Progenitor cell of endocrine pancreas (in vitro differentiated cells): ENCODE data around the gene IL20. TPM values are rescaled to one million over a fixed set of nuclear protein-coding genes. Genes with fewer than 3 reads are reported as not detected.

Experiments used
- DNase-seq: peaks from one replicate; pipeline ENCODE4 v3.0.0; 2021; ENCODE audit warnings: low spot score; ENCODE audit not compliant: unreplicated experiment
- H3K27ac Mint-ChIP-seq: 2 replicates; pipeline ENCODE4 v1.8.0; 2021; ENCODE audit warnings: mild to moderate bottlenecking, moderate library complexity, mixed read lengths
- H3K27me3 Mint-ChIP-seq: 2 replicates; pipeline ENCODE4 v1.8.0; 2021; ENCODE audit warnings: mixed read lengths
- H3K36me3 Mint-ChIP-seq: 2 replicates; pipeline ENCODE4 v1.8.0; 2022; ENCODE audit warnings: mixed read lengths; ENCODE audit not compliant: insufficient read depth
- H3K4me1 Mint-ChIP-seq: 2 replicates; pipeline ENCODE4 v1.8.0; 2021; ENCODE audit warnings: low read depth, mixed read lengths
- H3K4me3 Mint-ChIP-seq: 2 replicates; pipeline ENCODE4 v1.8.0; 2021; ENCODE audit warnings: low read depth, mild to moderate bottlenecking, moderate library complexity, mixed read lengths
- H3K9me3 Mint-ChIP-seq: 2 replicates; pipeline ENCODE4 v1.8.0; 2021; ENCODE audit warnings: low read depth, mixed read lengths
- total RNA-seq: library from RNA; stranded (reverse); gene quantifications from 2 replicates; pipeline ENCODE4 v1.2.1, GENCODE V29; 2021
- TF ChIP-seq, protein P1 (sequence below): fragments of 200-600 bp; sonication (generic); IDR thresholded peaks from one replicate; pipeline ENCODE4 v1.5.0; 2021; ENCODE audit warnings: antibody characterized with exemption, mild to moderate bottlenecking; ENCODE audit not compliant: unreplicated experiment

Gene IL20
- total RNA-seq, 1 donor from 2014 or later, result not detected

DNA sequence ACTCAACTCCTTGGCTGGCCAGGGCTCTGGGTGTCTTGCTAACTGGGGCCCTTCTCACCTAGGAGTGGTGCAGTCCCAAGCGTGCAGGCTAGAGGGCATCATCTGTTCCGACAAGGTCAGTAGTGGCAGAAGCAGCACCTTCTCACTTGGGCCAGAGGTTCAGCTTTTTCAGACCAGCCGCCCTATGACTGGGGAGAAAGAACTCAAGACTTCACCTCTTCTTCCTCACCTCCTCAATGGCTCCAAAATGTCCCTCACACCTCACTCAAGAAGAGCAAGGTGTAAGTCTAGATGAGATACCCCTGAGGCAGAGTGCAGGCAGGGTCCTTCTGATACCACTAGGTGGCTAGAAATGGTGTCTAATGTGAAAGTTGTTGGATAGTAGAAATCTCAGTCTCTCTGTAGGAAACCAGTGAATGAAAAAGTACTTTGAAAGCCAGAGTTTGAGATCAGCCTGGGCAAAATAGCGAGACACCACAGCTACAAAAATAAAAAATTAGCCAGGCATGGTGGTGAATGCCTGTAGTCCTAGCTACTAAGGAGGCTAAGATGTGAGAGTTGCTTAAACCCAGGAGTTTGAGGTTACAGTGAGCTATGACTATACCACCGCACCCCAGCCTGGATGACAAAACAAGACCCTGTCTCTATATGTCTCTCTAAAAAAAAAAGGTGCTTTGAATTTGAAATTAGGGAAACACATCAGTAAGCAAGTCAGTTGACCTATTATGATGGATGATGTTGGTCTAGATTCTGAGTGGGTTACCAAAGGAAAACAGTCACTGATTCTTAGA is 8.6 kb upstream of the IL20 start:
- peaks cover 3% of the 10 kb centered on the region for H3K4me1 Mint-ChIP-seq
- no peak for DNase-seq
- peaks cover 21% of the 10 kb centered on the region for H3K27me3 Mint-ChIP-seq
- H3K27ac Mint-ChIP-seq, result no peak overlapping the region
- peaks cover 20% of the 10 kb centered on the region for H3K9me3 Mint-ChIP-seq
- TF ChIP-seq, protein P1, sequence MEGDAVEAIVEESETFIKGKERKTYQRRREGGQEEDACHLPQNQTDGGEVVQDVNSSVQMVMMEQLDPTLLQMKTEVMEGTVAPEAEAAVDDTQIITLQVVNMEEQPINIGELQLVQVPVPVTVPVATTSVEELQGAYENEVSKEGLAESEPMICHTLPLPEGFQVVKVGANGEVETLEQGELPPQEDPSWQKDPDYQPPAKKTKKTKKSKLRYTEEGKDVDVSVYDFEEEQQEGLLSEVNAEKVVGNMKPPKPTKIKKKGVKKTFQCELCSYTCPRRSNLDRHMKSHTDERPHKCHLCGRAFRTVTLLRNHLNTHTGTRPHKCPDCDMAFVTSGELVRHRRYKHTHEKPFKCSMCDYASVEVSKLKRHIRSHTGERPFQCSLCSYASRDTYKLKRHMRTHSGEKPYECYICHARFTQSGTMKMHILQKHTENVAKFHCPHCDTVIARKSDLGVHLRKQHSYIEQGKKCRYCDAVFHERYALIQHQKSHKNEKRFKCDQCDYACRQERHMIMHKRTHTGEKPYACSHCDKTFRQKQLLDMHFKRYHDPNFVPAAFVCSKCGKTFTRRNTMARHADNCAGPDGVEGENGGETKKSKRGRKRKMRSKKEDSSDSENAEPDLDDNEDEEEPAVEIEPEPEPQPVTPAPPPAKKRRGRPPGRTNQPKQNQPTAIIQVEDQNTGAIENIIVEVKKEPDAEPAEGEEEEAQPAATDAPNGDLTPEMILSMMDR, result peak; percentile 34
- no peaks in the 10 kb centered on the region for H3K36me3 Mint-ChIP-seq
- H3K4me3 Mint-ChIP-seq, result no peak overlapping the region

DNA sequence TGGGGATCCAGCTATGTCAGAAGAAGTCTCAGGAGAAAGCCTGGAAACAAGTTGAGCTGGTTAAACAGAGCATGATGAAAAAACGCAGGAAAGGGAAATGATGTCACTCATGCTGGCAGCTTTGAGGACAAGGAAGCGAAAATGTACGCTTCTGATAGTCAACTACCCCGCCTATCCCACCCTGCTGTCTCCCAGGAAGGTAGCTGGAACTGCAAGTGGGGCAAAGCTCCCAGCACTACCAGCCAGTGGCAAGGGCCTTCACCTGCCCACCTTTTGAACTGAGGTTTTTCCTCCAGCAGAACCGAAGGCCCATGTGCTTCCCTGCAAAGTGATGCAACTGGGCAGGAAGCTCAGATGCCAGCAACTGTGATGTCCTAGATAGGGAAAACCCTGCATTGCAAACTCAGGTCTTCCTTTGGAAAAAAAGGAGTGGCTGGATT is 6.3 kb upstream of the IL20 start:
- Mint-ChIP-seq H3K27ac (no peak overlapping the region), H3K4me1 (peaks cover 8% of the 10 kb centered on the region), H3K27me3 (peaks cover 26% of the 10 kb centered on the region), H3K4me3 (no peak overlapping the region), H3K36me3 (no peaks in the 10 kb centered on the region), H3K9me3 (peaks cover 2% of the 10 kb centered on the region)
- TF ChIP-seq, protein P1, result no peak
- no peak for DNase-seq

DNA sequence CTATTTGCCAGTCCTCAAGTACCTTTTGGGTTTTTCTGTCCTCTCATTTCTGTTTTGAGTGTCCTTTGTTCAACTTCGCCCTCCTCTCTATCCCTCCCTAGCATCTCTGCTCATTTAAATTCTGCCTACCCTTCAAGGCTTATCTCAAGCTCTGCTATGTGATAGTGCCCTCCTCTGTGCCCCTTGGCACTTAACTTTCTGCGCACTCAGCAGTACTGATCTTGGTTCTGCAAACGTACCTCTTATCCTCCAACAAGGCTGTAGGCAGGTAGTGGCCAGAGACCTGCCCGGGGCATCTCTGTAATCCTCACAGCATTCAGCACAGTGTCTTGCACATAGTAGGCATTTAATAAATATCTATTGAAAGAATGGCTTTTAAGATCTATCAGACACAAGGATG is 5.3 kb upstream of the IL20 start:
- no peak for DNase-seq
- Mint-ChIP-seq H3K9me3 (no peaks in the 10 kb centered on the region), H3K36me3 (no peaks in the 10 kb centered on the region), H3K4me3 (no peak overlapping the region), H3K27me3 (peaks cover 30% of the 10 kb centered on the region), H3K27ac (no peak overlapping the region), H3K4me1 (peaks cover 5% of the 10 kb centered on the region)
- TF ChIP-seq, protein P1, result no peak

DNA sequence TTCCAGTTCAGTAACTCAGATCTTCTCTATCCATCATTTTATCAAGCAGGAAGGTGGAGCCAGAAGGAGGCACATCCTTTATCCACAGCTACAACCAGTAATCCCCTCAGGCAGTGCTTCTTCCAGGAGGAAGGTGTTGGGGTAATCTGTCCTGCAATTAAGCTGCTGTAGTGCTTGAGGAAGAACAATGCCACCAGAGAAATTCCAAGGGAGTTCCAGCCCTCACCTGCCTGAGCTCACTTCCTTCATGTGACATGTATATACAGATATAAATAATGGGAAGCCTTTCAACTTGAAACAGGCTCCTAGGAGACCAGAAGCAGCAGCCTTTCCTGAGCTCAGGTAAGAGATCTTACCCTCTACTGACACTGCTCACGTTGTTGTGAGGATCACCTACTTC is 2.2 kb upstream of the IL20 start:
- TF ChIP-seq, protein P1, result no peak
- Mint-ChIP-seq H3K4me1 (peaks cover 5% of the 10 kb centered on the region), H3K4me3 (no peak overlapping the region), H3K36me3 (no peaks in the 10 kb centered on the region), H3K9me3 (no peaks in the 10 kb centered on the region), H3K27me3 (peaks cover 49% of the 10 kb centered on the region), H3K27ac (no peak overlapping the region)
- no peak for DNase-seq

DNA sequence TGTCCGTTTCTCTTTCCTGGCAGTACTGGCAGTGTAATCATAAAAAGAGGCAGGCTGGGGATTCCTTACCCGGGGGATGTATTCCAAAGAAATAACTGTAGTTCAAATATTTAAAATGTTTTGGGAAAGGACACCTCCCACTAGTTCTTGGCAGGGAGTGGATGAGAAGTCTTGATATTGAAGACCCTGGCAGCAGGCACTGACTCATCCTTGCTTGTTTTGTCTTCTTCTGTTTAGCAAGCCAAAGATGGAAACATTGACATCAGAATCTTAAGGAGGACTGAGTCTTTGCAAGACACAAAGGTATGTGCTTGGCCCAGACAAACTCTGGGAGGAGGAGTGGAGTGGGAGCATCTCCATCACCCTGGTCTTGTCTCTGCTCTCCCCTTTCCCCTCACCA is 639 bp downstream of the IL20 start:
- H3K36me3 Mint-ChIP-seq, result no peaks in the 10 kb centered on the region
- TF ChIP-seq, protein P1, result no peak
- H3K9me3 Mint-ChIP-seq, result no peaks in the 10 kb centered on the region
- peaks cover 44% of the 10 kb centered on the region for H3K27me3 Mint-ChIP-seq
- peaks cover 5% of the 10 kb centered on the region for H3K4me1 Mint-ChIP-seq
- no peak overlapping the region for H3K27ac Mint-ChIP-seq
- no peak overlapping the region for H3K4me3 Mint-ChIP-seq
- DNase-seq, result no peak
